HCT116 (cell line): ENCODE results near the gene RHOU. TPM values are rescaled to one million over a fixed set of nuclear protein-coding genes. Genes with fewer than 3 reads are reported as not detected.

ENCODE experiments used
- ATAC-seq: fragments of 200-7000 bp; cut with Tn5 transposase; 2 replicates; pipeline ENCODE4 v1.9.1; 2020; ENCODE audit warnings: mild to moderate bottlenecking, moderate library complexity
- BruUV-seq: library from RNA; stranded (reverse); fragments of 400-500 nt; replicated peaks from 2 replicates; lab custom pipeline; 2021; lab: Mats Ljungman, UMichigan
- CTCF ChIA-PET: fragments of 300-600 bp; sonication (Branson Sonifier 250); formaldehyde crosslinking; loops from one replicate; lab custom pipeline; 2021; ENCODE audit warnings: antibody characterized with exemption; lab: Charles Lee
- POLR2A ChIA-PET: fragments of 300-600, 350-600 bp; sonication (Branson Sonifier 250); formaldehyde crosslinking; loops from one replicate; lab custom pipeline; 2021; ENCODE audit warnings: antibody characterized with exemption; lab: Charles Lee
- RAD21 ChIA-PET, 2 experiments: fragments of 300-600 bp; sonication (Branson Sonifier 250); formaldehyde crosslinking; loops; one replicate each; lab custom pipeline; 2023; ENCODE audit warnings: low total read pairs in 2 of 2; ENCODE audit not compliant: uncharacterized antibody in 2 of 2, unreplicated experiment in 2 of 2, low non-redundant PET in 1 of 2; lab: Charles Lee
- DNase-seq: peaks from one replicate; pipeline ENCODE4 v3.0.0-alpha.2; 2010; ENCODE audit warnings: low read depth, low spot score
- H2AFZ ChIP-seq: fragments of 200-600 bp; shearing (Covaris generic), sonication (generic); 2 replicates; pipeline ENCODE4 v1.6.1; 2017; ENCODE audit warnings: low read depth, mixed run types, mixed read lengths, antibody characterized with exemption, low read length; ENCODE audit not compliant: poor library complexity, severe bottlenecking
- H3K27ac ChIP-seq: 2 replicates; pipeline ENCODE4 v1.5.1; 2012; ENCODE audit warnings: low read depth, low read length
- H3K27me3 ChIP-seq: fragments of 200-600 bp; sonication (generic); 2 replicates; pipeline ENCODE4 v1.6.1; 2016; ENCODE audit warnings: mixed run types, low read length, mixed read lengths; ENCODE audit not compliant: insufficient read depth
- H3K36me3 ChIP-seq, 2 experiments: fragments of 200-500 bp in 1 of 2; fragments of 200-600 bp in 1 of 2; sonication (Bioruptor generic) in 1 of 2; sonication (generic) in 1 of 2; 2 replicates each; pipeline versions ENCODE4 v1.5.1 to v1.6.1; 2014 to 2016; ENCODE audit warnings: low read length in 2 of 2, inconsistent platforms in 1 of 2, mixed read lengths in 1 of 2, mixed run types in 1 of 2; ENCODE audit not compliant: insufficient read depth in 2 of 2, control insufficient read depth in 1 of 2
- H3K4me1 ChIP-seq, 2 experiments: fragments of 200-600 bp in 1 of 2; sonication (generic) in 1 of 2; 2 replicates each; pipeline versions ENCODE4 v1.5.1 to v1.6.1; 2012 to 2017; ENCODE audit warnings: low read length in 2 of 2, inconsistent platforms in 1 of 2, mild to moderate bottlenecking in 1 of 2, mixed read lengths in 1 of 2, mixed run types in 1 of 2, moderate library complexity in 1 of 2; ENCODE audit not compliant: insufficient read depth in 2 of 2, control insufficient read depth in 1 of 2
- H3K4me2 ChIP-seq: fragments of 200-600 bp; sonication (generic); 2 replicates; pipeline ENCODE4 v1.6.1; 2017; ENCODE audit warnings: mixed run types, low read length, mixed read lengths
- H3K4me3 ChIP-seq, 2 experiments: fragments of 200-600 bp in 1 of 2; sonication (generic) in 1 of 2; replicated peaks in 1 of 2; 2 replicates each; pipeline ENCODE4 v1.5.1; 2011 to 2016; ENCODE audit warnings: low read length in 2 of 2, control low read depth in 1 of 2, low read depth in 1 of 2, mild to moderate bottlenecking in 1 of 2, mixed read lengths in 1 of 2, mixed run types in 1 of 2
- H3K79me2 ChIP-seq: fragments of 200-600 bp; sonication (generic); 2 replicates; pipeline ENCODE4 v1.6.1; 2017; ENCODE audit warnings: mild to moderate bottlenecking, mixed run types, low read length, moderate library complexity, mixed read lengths; ENCODE audit not compliant: insufficient read depth
- H3K9ac ChIP-seq: fragments of 200-600 bp; sonication (generic); 2 replicates; pipeline ENCODE4 v1.6.1; 2016; ENCODE audit warnings: low read length, mixed read lengths
- H3K9me2 ChIP-seq: fragments of 200-600 bp; sonication (generic), shearing (Covaris generic); 2 replicates; pipeline ENCODE4 v1.6.1; 2017; ENCODE audit warnings: mixed run types, mild to moderate bottlenecking, moderate library complexity; ENCODE audit not compliant: insufficient read depth
- H3K9me3 ChIP-seq, 2 experiments: fragments of 200-500 bp in 1 of 2; fragments of 200-600 bp in 1 of 2; sonication (Bioruptor generic) in 1 of 2; sonication (generic) in 1 of 2; 2 replicates each; pipeline ENCODE4 v1.6.1; 2014 to 2017; ENCODE audit warnings: low read length in 2 of 2, mixed read lengths in 2 of 2, inconsistent platforms in 1 of 2, low read depth in 1 of 2, mild to moderate bottlenecking in 1 of 2, mixed run types in 1 of 2, moderate library complexity in 1 of 2; ENCODE audit not compliant: control insufficient read depth in 1 of 2, insufficient read depth in 1 of 2
- H4K20me1 ChIP-seq: fragments of 200-600 bp; sonication (generic), shearing (Covaris generic); 2 replicates; pipeline ENCODE4 v1.6.1; 2017; ENCODE audit warnings: mixed run types, mild to moderate bottlenecking, moderate library complexity; ENCODE audit not compliant: insufficient read depth
- EGR1 ChIP-seq: IDR thresholded peaks from 2 replicates; pipeline ENCODE4 v1.6.1; 2012; ENCODE audit warnings: low read depth
- EZH2 ChIP-seq: fragments of 200-600 bp; sonication (generic); IDR thresholded peaks from 2 replicates; pipeline ENCODE4 v1.6.1; 2017; ENCODE audit warnings: antibody characterized with exemption, mixed run types
- EZH2phosphoT487 ChIP-seq: fragments of 200-600 bp; IDR thresholded peaks from 2 replicates; pipeline ENCODE4 v1.6.1; 2018; ENCODE audit warnings: antibody characterized with exemption, borderline replicate concordance
- FOSL1 ChIP-seq: IDR thresholded peaks from 2 replicates; pipeline ENCODE4 v1.6.1; 2012; ENCODE audit warnings: low read depth
- POLR2AphosphoS5 ChIP-seq: IDR thresholded peaks from 2 replicates; pipeline ENCODE4 v1.6.1; 2011; ENCODE audit warnings: mild to moderate bottlenecking, low read depth, low read length, moderate library complexity
- RAD21 ChIP-seq: IDR thresholded peaks from 2 replicates; pipeline ENCODE4 v1.6.1; 2012; ENCODE audit warnings: low read depth, mild to moderate bottlenecking
- SIN3A ChIP-seq: IDR thresholded peaks from 2 replicates; pipeline ENCODE4 v1.6.1; 2012; ENCODE audit warnings: low read depth
- SRF ChIP-seq: IDR thresholded peaks from 2 replicates; pipeline ENCODE4 v1.6.1; 2012; ENCODE audit warnings: low read depth
- intact Hi-C: fragments of 100-400 bp; cut with micrococcal nuclease; formaldehyde crosslinking; loops from 2 replicates; pipeline ENCODE4 v1.10.0; 2022
- total RNA-seq: library from RNA; stranded (reverse); gene quantifications from one replicate; pipeline ENCODE4 v1.2.1, GENCODE V29; 2021; ENCODE audit not compliant: unreplicated experiment
- TF ChIP-seq, protein P1 (sequence below): IDR thresholded peaks from 2 replicates; pipeline ENCODE4 v1.6.1; 2011; ENCODE audit warnings: mild to moderate bottlenecking, low read length, moderate library complexity; ENCODE audit not compliant: insufficient replicate concordance; ENCODE audit errors: extremely low read depth
- TF ChIP-seq, protein P2 (sequence below), 3 experiments: fragments of 200-600 bp in 1 of 3; sonication (generic) in 1 of 3; IDR thresholded peaks in 2 of 3; conservative IDR thresholded peaks in 1 of 3; 2 replicates each; pipeline ENCODE4 v1.5.1; 2012 to 2017; ENCODE audit warnings: low read depth in 2 of 3, low read length in 2 of 3, antibody characterized with exemption in 1 of 3, borderline replicate concordance in 1 of 3, control low read depth in 1 of 3, mild to moderate bottlenecking in 1 of 3, mixed read lengths in 1 of 3, mixed run types in 1 of 3, moderate library complexity in 1 of 3; ENCODE audit not compliant: insufficient read depth in 1 of 3

The RHOU gene
- total RNA-seq, 1 experiment from 2014 or later: 4.0 TPM

DNA sequence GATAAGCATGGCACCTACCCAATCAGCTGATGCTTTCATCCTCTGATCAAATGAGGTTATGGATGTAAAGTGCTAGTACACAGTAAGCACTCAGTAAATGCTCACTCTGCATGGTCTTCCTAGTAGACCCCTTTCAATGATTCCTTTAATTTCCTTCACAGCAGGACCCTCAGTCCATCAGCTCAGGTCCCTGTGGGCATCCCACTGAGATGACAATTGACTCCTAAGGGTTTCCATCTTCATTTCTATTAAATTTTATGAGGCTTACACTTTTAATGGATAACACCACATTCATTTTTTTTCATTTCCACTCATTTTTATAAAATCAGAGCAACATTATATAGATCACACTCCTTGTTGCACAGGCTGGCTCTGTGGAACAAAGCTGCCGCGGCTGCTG, 12.8 kb downstream of the RHOU start:
- no peak overlapping the region for H3K9ac ChIP-seq
- DNase-seq (no peak), ATAC-seq (no peak)
- H3K27me3 ChIP-seq: peaks cover 27% of the 10 kb centered on the region
- H3K9me2 ChIP-seq: no peaks in the 10 kb centered on the region
- no peaks in the 10 kb centered on the region for H3K79me2 ChIP-seq
- intact Hi-C loops: loop anchor here (10.0 kb wide), 1 partner anchor 107 kb away; no protein-coding TSS in a partner anchor
- BruUV-seq: no TSS peak
- H4K20me1 ChIP-seq: no peaks in the 10 kb centered on the region
- no peaks in the 10 kb centered on the region for H3K9me3 ChIP-seq
- POLR2A ChIA-PET: no interaction called here
- no peak overlapping the region for H3K4me3 ChIP-seq
- H3K36me3 ChIP-seq: peaks cover 0 to 7% of the 10 kb centered on the region in 2 experiments; a peak in 2 of 4 replicates
- TF ChIP-seq, protein P1, sequence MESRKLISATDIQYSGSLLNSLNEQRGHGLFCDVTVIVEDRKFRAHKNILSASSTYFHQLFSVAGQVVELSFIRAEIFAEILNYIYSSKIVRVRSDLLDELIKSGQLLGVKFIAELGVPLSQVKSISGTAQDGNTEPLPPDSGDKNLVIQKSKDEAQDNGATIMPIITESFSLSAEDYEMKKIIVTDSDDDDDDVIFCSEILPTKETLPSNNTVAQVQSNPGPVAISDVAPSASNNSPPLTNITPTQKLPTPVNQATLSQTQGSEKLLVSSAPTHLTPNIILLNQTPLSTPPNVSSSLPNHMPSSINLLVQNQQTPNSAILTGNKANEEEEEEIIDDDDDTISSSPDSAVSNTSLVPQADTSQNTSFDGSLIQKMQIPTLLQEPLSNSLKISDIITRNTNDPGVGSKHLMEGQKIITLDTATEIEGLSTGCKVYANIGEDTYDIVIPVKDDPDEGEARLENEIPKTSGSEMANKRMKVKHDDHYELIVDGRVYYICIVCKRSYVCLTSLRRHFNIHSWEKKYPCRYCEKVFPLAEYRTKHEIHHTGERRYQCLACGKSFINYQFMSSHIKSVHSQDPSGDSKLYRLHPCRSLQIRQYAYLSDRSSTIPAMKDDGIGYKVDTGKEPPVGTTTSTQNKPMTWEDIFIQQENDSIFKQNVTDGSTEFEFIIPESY: no peak
- TF ChIP-seq EGR1 (no peak), POLR2AphosphoS5 (no peak), SRF (no peak), FOSL1 (no peak), SIN3A (no peak), RAD21 (no peak), EZH2 (no peak), EZH2phosphoT487 (no peak)
- TF ChIP-seq, protein P2, sequence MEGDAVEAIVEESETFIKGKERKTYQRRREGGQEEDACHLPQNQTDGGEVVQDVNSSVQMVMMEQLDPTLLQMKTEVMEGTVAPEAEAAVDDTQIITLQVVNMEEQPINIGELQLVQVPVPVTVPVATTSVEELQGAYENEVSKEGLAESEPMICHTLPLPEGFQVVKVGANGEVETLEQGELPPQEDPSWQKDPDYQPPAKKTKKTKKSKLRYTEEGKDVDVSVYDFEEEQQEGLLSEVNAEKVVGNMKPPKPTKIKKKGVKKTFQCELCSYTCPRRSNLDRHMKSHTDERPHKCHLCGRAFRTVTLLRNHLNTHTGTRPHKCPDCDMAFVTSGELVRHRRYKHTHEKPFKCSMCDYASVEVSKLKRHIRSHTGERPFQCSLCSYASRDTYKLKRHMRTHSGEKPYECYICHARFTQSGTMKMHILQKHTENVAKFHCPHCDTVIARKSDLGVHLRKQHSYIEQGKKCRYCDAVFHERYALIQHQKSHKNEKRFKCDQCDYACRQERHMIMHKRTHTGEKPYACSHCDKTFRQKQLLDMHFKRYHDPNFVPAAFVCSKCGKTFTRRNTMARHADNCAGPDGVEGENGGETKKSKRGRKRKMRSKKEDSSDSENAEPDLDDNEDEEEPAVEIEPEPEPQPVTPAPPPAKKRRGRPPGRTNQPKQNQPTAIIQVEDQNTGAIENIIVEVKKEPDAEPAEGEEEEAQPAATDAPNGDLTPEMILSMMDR (IDR thresholded peaks at IDR 0.05 in 2 of 3, conservative IDR thresholded peaks at IDR 0.05 in 1 of 3; ENCODE audit: borderline replicate concordance in 1 of 3, insufficient read depth in 1 of 3, low read depth in 2 of 3, low read length in 2 of 3): no peak
- RAD21 ChIA-PET: no interaction called here
- H3K27ac ChIP-seq: no peak overlapping the region
- H2AFZ ChIP-seq: no peak overlapping the region
- CTCF ChIA-PET: no interaction called here
- no peak overlapping the region for H3K4me2 ChIP-seq
- no peaks in the 10 kb centered on the region for H3K4me1 ChIP-seq
